Measurements from ENCODE around the gene KLHL34. TPM values are rescaled to one million over a fixed set of nuclear protein-coding genes. Genes with fewer than 3 reads are reported as not detected.

KLHL34 gene
- total RNA-seq, 1 donor from 2014 or later: 0.15 TPM

- TF ChIP-seq CTCF (IDR thresholded peaks at IDR 0.05; ENCODE audit: partially characterized antibody, unreplicated experiment): no peak
- H3K4me3 Mint-ChIP-seq (ENCODE audit: unreplicated experiment): no peak overlapping the region
- DNase-seq: no peak
- H3K4me1 Mint-ChIP-seq (ENCODE audit: low read depth, unreplicated experiment): no peaks in the 10 kb centered on the region
- H3K27me3 Mint-ChIP-seq (ENCODE audit: unreplicated experiment): no peaks in the 10 kb centered on the region
- no peak overlapping the region for H3K27ac Mint-ChIP-seq (ENCODE audit: unreplicated experiment)
- H3K36me3 Mint-ChIP-seq (ENCODE audit: unreplicated experiment): no peaks in the 10 kb centered on the region
- peaks cover 4% of the 10 kb centered on the region for H3K9me3 Mint-ChIP-seq (ENCODE audit: unreplicated experiment)
Measured at GRCh38 chrX:21623778-21624501, 34.2 kb downstream of the KLHL34 start.

GRCh38 chrX:21620234-21620633, 37.9 kb downstream of the KLHL34 start:
- no peak for TF ChIP-seq CTCF (IDR thresholded peaks at IDR 0.05; ENCODE audit: partially characterized antibody, unreplicated experiment)
- DNase-seq: no peak
- no peaks in the 10 kb centered on the region for H3K4me1 Mint-ChIP-seq (ENCODE audit: low read depth, unreplicated experiment)
- no peaks in the 10 kb centered on the region for H3K9me3 Mint-ChIP-seq (ENCODE audit: unreplicated experiment)
- no peak overlapping the region for H3K27ac Mint-ChIP-seq (ENCODE audit: unreplicated experiment)
- no peaks in the 10 kb centered on the region for H3K27me3 Mint-ChIP-seq (ENCODE audit: unreplicated experiment)
- no peak overlapping the region for H3K4me3 Mint-ChIP-seq (ENCODE audit: unreplicated experiment)
- no peaks in the 10 kb centered on the region for H3K36me3 Mint-ChIP-seq (ENCODE audit: unreplicated experiment)

GRCh38 chrX:21616386-21616785, 41.7 kb downstream of the KLHL34 start:
- TF ChIP-seq CTCF (IDR thresholded peaks at IDR 0.05; ENCODE audit: partially characterized antibody, unreplicated experiment): no peak
- no peaks in the 10 kb centered on the region for H3K9me3 Mint-ChIP-seq (ENCODE audit: unreplicated experiment)
- DNase-seq: no peak
- H3K27ac Mint-ChIP-seq (ENCODE audit: unreplicated experiment): no peak overlapping the region
- no peaks in the 10 kb centered on the region for H3K27me3 Mint-ChIP-seq (ENCODE audit: unreplicated experiment)
- H3K4me3 Mint-ChIP-seq (ENCODE audit: unreplicated experiment): no peak overlapping the region
- H3K4me1 Mint-ChIP-seq (ENCODE audit: low read depth, unreplicated experiment): no peaks in the 10 kb centered on the region
- H3K36me3 Mint-ChIP-seq (ENCODE audit: unreplicated experiment): no peaks in the 10 kb centered on the region

GRCh38 chrX:21612154-21612553, 46.0 kb downstream of the KLHL34 start:
- no peak for DNase-seq
- Mint-ChIP-seq H3K27me3 (ENCODE audit: unreplicated experiment) (no peaks in the 10 kb centered on the region), H3K4me1 (ENCODE audit: low read depth, unreplicated experiment) (no peaks in the 10 kb centered on the region), H3K4me3 (ENCODE audit: unreplicated experiment) (no peak overlapping the region), H3K27ac (ENCODE audit: unreplicated experiment) (no peak overlapping the region), H3K36me3 (ENCODE audit: unreplicated experiment) (no peaks in the 10 kb centered on the region), H3K9me3 (ENCODE audit: unreplicated experiment) (no peaks in the 10 kb centered on the region)
- no peak for TF ChIP-seq CTCF (IDR thresholded peaks at IDR 0.05; ENCODE audit: partially characterized antibody, unreplicated experiment)

GRCh38 chrX:21610168-21610567, 48.0 kb downstream of the KLHL34 start:
- Mint-ChIP-seq H3K27me3 (ENCODE audit: unreplicated experiment) (no peaks in the 10 kb centered on the region), H3K36me3 (ENCODE audit: unreplicated experiment) (no peaks in the 10 kb centered on the region), H3K9me3 (ENCODE audit: unreplicated experiment) (no peaks in the 10 kb centered on the region), H3K4me3 (ENCODE audit: unreplicated experiment) (no peak overlapping the region), H3K4me1 (ENCODE audit: low read depth, unreplicated experiment) (no peaks in the 10 kb centered on the region), H3K27ac (ENCODE audit: unreplicated experiment) (no peak overlapping the region)
- TF ChIP-seq CTCF (IDR thresholded peaks at IDR 0.05; ENCODE audit: partially characterized antibody, unreplicated experiment): no peak
- no peak for DNase-seq
